Measurements from ENCODE around the gene ALAS1. TPM values are rescaled to one million over a fixed set of nuclear protein-coding genes. Genes with fewer than 3 reads are reported as not detected.
A peak's percentile ranks its signal among the peaks of the same experiment; 100 is the strongest.

ALAS1 gene
- total and polyA plus RNA-seq, 2 donors (not counting 1 experiment from before 2014, with no cell fraction given), result 26.1 to 30.2 TPM

DNA sequence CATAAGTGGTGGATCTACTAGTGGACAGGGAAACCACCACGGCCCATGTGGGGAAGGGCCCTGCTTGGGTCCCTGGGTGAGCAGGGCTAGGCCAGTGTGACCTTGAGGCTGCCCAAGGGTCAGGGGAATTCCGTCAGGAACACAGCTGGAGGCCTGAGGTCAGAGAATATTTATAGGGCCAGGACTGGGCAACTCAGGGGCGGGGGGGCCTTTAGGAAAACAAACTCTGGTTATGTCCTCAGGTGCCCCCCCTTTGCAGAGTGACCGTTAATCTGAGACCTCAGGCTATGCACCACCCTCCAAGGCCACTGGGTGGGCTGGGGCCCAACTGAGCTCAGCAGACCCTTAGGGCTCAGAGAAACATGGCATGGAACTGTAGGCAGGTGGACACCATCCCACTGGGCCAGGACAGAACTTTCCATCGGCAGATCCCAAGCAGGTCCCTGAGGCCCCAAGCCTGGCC is 38.5 kb downstream of the ALAS1 start:
- 98% methylated on average over 5 of the region's 5 CpGs for WGBS (ENCODE audit: insufficient coverage)
- H3K36me3 ChIP-seq (replicated peaks in 1 of 2; ENCODE audit: control extremely low read depth in 1 of 2, control insufficient read depth in 1 of 2, extremely low read depth in 1 of 2, insufficient read depth in 2 of 2, low read length in 1 of 2), result peaks cover 6 to 45% of the 10 kb centered on the region in 2 experiments
- H3K4me3 Mint-ChIP-seq, result peak overlapping the region; percentile 39
- peaks cover 65% of the 10 kb centered on the region for H4K20me1 ChIP-seq (ENCODE audit: control insufficient read depth, insufficient read depth, low read length, poor library complexity, severe bottlenecking)
- DNase-seq (peak; percentile 12), ATAC-seq (ENCODE audit: low read depth) (no peak)
- CTCF ChIA-PET, result interaction anchor here (1.4 to 18.5 kb wide), 5 partner anchors 14 to 103 kb away, joined by 4 to 237 read pairs (median 32); partner anchors contain the start of gene TLR9
- no peaks in the 10 kb centered on the region for H3K9me3 Mint-ChIP-seq (ENCODE audit: insufficient read depth)
- TF ChIP-seq EZH2 (IDR thresholded peaks at IDR 0.05; ENCODE audit: borderline replicate concordance, insufficient read depth, low read depth, low read length, poor library complexity, severe bottlenecking), result no peak
- TF ChIP-seq, protein P1, sequence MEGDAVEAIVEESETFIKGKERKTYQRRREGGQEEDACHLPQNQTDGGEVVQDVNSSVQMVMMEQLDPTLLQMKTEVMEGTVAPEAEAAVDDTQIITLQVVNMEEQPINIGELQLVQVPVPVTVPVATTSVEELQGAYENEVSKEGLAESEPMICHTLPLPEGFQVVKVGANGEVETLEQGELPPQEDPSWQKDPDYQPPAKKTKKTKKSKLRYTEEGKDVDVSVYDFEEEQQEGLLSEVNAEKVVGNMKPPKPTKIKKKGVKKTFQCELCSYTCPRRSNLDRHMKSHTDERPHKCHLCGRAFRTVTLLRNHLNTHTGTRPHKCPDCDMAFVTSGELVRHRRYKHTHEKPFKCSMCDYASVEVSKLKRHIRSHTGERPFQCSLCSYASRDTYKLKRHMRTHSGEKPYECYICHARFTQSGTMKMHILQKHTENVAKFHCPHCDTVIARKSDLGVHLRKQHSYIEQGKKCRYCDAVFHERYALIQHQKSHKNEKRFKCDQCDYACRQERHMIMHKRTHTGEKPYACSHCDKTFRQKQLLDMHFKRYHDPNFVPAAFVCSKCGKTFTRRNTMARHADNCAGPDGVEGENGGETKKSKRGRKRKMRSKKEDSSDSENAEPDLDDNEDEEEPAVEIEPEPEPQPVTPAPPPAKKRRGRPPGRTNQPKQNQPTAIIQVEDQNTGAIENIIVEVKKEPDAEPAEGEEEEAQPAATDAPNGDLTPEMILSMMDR (IDR thresholded peaks at IDR 0.05), result no peak
- H2AFZ ChIP-seq (ENCODE audit: insufficient read depth, low read depth, low read length, poor library complexity, severe bottlenecking), result no peak overlapping the region
- H3K27me3 Mint-ChIP-seq, result no peaks in the 10 kb centered on the region
- no peak overlapping the region for H3K27ac ChIP-seq (ENCODE audit: low read length in 2 of 2)
- intact Hi-C loops (cut with micrococcal nuclease), result no loop called here
- H3K27me3 ChIP-seq (replicated peaks in 1 of 4; ENCODE audit: control extremely low read depth in 1 of 4, control insufficient read depth in 3 of 4, insufficient read depth in 4 of 4, low read length in 3 of 4), result no peaks in the 10 kb centered on the region
- H3K4me1 Mint-ChIP-seq, result peaks cover 64% of the 10 kb centered on the region
- H3K27ac Mint-ChIP-seq, result peak overlapping the region; percentile 10
- H3K4me2 ChIP-seq (replicated peaks; ENCODE audit: low read depth, low read length, poor library complexity, severe bottlenecking), result peak overlapping the region; percentile 78
- no peak overlapping the region for H3K9ac ChIP-seq (ENCODE audit: low read length)
- no peaks in the 10 kb centered on the region for H3K9me3 ChIP-seq (ENCODE audit: control extremely low read depth in 1 of 3, control insufficient read depth in 2 of 3, insufficient read depth in 1 of 3, low read length in 2 of 3)
- peaks cover 90% of the 10 kb centered on the region for H3K79me2 ChIP-seq (ENCODE audit: control insufficient read depth, insufficient read depth, low read length)
- POLR2A ChIA-PET, result interaction anchor here (3.1 kb wide), 1 partner anchor 10 kb away, joined by 28 read pairs; the partner anchor contains the start of gene TLR9
- no peak overlapping the region for H3K4me3 ChIP-seq (ENCODE audit: control extremely low read depth in 1 of 5, extremely low read depth in 1 of 5, insufficient read depth in 1 of 5, low read depth in 2 of 5, low read length in 4 of 5)
- H3K4me1 ChIP-seq (ENCODE audit: control insufficient read depth in 2 of 2, insufficient read depth in 2 of 2, low read length in 2 of 2), result peaks cover 41 to 64% of the 10 kb centered on the region in 2 donors

DNA sequence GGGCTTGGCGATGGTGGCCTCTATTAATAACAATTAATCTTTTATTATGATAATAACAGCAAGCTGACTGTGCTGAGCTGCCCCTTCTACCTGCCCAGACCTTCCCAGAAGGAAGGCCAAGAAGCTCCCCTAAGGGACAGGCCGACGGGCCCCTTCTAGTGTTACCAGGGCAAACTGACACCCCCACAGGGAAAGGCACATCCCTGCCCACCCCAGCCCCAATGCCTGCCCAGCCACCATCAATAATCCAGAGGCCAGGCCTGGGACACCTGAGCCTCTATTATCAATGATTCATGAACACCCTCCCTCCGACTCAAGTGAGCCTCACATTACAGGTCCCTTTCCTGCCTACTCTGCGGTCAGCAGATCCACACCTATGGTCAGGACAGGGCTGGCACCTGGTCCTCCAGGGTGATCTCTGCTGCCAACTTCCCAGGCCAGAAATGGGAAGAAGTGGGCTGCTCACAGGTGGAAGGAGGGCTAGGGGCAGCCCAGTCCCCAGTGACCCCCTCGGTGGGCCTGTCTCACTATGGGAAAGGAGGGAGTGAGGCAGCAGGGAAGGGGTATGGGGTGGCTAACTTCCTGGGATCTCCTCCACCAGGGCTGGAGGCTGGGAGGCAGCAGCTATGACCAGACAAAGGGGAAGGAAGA is 39.2 kb downstream of the ALAS1 start:
- no peak for TF ChIP-seq EZH2 (IDR thresholded peaks at IDR 0.05; ENCODE audit: borderline replicate concordance, insufficient read depth, low read depth, low read length, poor library complexity, severe bottlenecking)
- TF ChIP-seq, protein P1 (IDR thresholded peaks at IDR 0.05), result no peak
- no peaks in the 10 kb centered on the region for H3K27me3 Mint-ChIP-seq
- ChIA-PET CTCF (interaction anchor here (1.4 to 18.5 kb wide), 5 partner anchors 15 to 102 kb away, joined by 4 to 237 read pairs (median 32); partner anchors contain the start of gene TLR9), POLR2A (interaction anchor here (0.5 to 3.1 kb wide), 3 partner anchors 11 to 226 kb away, joined by 3 to 28 read pairs (median 6); partner anchors contain the start of gene TLR9)
- Histone ChIP-seq H3K4me3 (ENCODE audit: control extremely low read depth in 1 of 5, extremely low read depth in 1 of 5, insufficient read depth in 1 of 5, low read depth in 2 of 5, low read length in 4 of 5) (no peak overlapping the region), H3K27me3 (replicated peaks in 1 of 4; ENCODE audit: control extremely low read depth in 1 of 4, control insufficient read depth in 3 of 4, insufficient read depth in 4 of 4, low read length in 3 of 4) (no peaks in the 10 kb centered on the region), H3K9me3 (ENCODE audit: control extremely low read depth in 1 of 3, control insufficient read depth in 2 of 3, insufficient read depth in 1 of 3, low read length in 2 of 3) (no peaks in the 10 kb centered on the region), H3K9ac (ENCODE audit: low read length) (peak overlapping the region; percentile 83), H4K20me1 (ENCODE audit: control insufficient read depth, insufficient read depth, low read length, poor library complexity, severe bottlenecking) (peaks cover 58% of the 10 kb centered on the region), H3K4me1 (ENCODE audit: control insufficient read depth in 2 of 2, insufficient read depth in 2 of 2, low read length in 2 of 2) (peaks cover 35 to 57% of the 10 kb centered on the region in 2 donors), H3K36me3 (replicated peaks in 1 of 2; ENCODE audit: control extremely low read depth in 1 of 2, control insufficient read depth in 1 of 2, extremely low read depth in 1 of 2, insufficient read depth in 2 of 2, low read length in 1 of 2) (peaks cover 6 to 39% of the 10 kb centered on the region in 2 experiments), H2AFZ (ENCODE audit: insufficient read depth, low read depth, low read length, poor library complexity, severe bottlenecking) (no peak overlapping the region), H3K4me2 (replicated peaks; ENCODE audit: low read depth, low read length, poor library complexity, severe bottlenecking) (peak overlapping the region; percentile 78), H3K27ac (ENCODE audit: low read length in 2 of 2) (no peak overlapping the region), H3K79me2 (ENCODE audit: control insufficient read depth, insufficient read depth, low read length) (peaks cover 83% of the 10 kb centered on the region)
- H3K4me1 Mint-ChIP-seq, result peaks cover 59% of the 10 kb centered on the region
- H3K9me3 Mint-ChIP-seq (ENCODE audit: insufficient read depth), result no peaks in the 10 kb centered on the region
- WGBS (ENCODE audit: insufficient coverage), result 80% methylated on average over 5 of the region's 6 CpGs
- no peak for DNase-seq
- intact Hi-C loops (cut with micrococcal nuclease), result no loop called here
- no peak for ATAC-seq (ENCODE audit: low read depth)
- H3K4me3 Mint-ChIP-seq, result peak overlapping the region; percentile 99
- H3K27ac Mint-ChIP-seq, result no peak overlapping the region

Measured in B cell (primary cell).